Esophagus muscularis mucosa (tissue), 4 donors: ENCODE measurements around the gene TEX38. TPM values are rescaled to one million over a fixed set of nuclear protein-coding genes. Genes with fewer than 3 reads are reported as not detected.

Source experiments
- DNase-seq: peaks from one replicate; pipeline ENCODE4 v3.0.0-alpha.2; 2017; ENCODE audit errors: extremely low spot score
- H3K27ac ChIP-seq, 4 donors: fragments of 200-600 bp; sonication (generic); replicated peaks in 1 of 4; 1 replicate in 3 of 4; 2 replicates in 1 of 4; pipeline ENCODE4 v1.5.1; 2016 to 2019; ENCODE audit warnings: mild to moderate bottlenecking in 1 of 4
- H3K27me3 ChIP-seq, 4 donors: fragments of 200-600 bp; sonication (generic); one replicate each; pipeline versions ENCODE4 v1.5.1 to v1.6.0; 2016 to 2019
- H3K36me3 ChIP-seq, 4 donors: fragments of 200-600 bp; sonication (generic); one replicate each; pipeline ENCODE4 v1.5.1; 2016 to 2019
- H3K4me1 ChIP-seq, 4 donors: fragments of 200-600 bp; sonication (generic); one replicate each; pipeline ENCODE4 v1.5.1; 2016 to 2019
- H3K4me3 ChIP-seq, 4 donors: fragments of 200-600 bp; sonication (generic); 1 replicate in 2 of 4; 2 replicates in 2 of 4; pipeline ENCODE4 v1.5.1; 2016 to 2019; ENCODE audit warnings: mild to moderate bottlenecking in 4 of 4, moderate library complexity in 1 of 4
- H3K9me3 ChIP-seq, 4 donors: fragments of 200-600 bp; sonication (generic); 1 replicate in 3 of 4; 2 replicates in 1 of 4; pipeline ENCODE4 v1.5.1; 2016 to 2019
- EP300 ChIP-seq: sonication (generic); formaldehyde crosslinking; IDR thresholded peaks from one replicate; pipeline ENCODE4 v1.6.1; 2017; ENCODE audit warnings: antibody characterized with exemption
- POLR2A ChIP-seq: fragments of 450-650 bp; IDR thresholded peaks from one replicate; pipeline ENCODE4 v1.6.1; 2017; ENCODE audit warnings: antibody characterized with exemption, moderate library complexity, mild to moderate bottlenecking, low read depth
- POLR2AphosphoS5 ChIP-seq, 2 donors: sonication (generic); formaldehyde crosslinking; IDR thresholded peaks; one replicate each; pipeline ENCODE4 v1.6.1; 2017; ENCODE audit warnings: antibody characterized with exemption in 2 of 2
- WGBS: methylation state at CpG from one replicate; pipeline ENCODE4 v1.1.5; 2018; 5-methylcytosine and 5-hydroxymethylcytosine counted together
- intact Hi-C: fragments of 100-400 bp; cut with DNase I; formaldehyde crosslinking; loops from one replicate; pipeline ENCODE4 v1.15.1; 2023
- total RNA-seq, 4 donors: library from RNA; depleted of rRNA; stranded (reverse); fragments of >200 nt; gene quantifications; one replicate each; pipeline versions ENCODE4 v1.1.0 to v1.2.1, GENCODE V29; 2016
- TF ChIP-seq, protein P1 (sequence below), 3 experiments: fragments of 200-600 bp in 2 of 3; fragments of 450-650 bp in 1 of 3; sonication (generic) in 2 of 3; IDR thresholded peaks; one replicate each; pipeline ENCODE4 v1.5.1; 2017 to 2019; ENCODE audit warnings: antibody characterized with exemption in 3 of 3, mild to moderate bottlenecking in 2 of 3, moderate library complexity in 1 of 3

TEX38 gene
- total RNA-seq = not detected

DNA sequence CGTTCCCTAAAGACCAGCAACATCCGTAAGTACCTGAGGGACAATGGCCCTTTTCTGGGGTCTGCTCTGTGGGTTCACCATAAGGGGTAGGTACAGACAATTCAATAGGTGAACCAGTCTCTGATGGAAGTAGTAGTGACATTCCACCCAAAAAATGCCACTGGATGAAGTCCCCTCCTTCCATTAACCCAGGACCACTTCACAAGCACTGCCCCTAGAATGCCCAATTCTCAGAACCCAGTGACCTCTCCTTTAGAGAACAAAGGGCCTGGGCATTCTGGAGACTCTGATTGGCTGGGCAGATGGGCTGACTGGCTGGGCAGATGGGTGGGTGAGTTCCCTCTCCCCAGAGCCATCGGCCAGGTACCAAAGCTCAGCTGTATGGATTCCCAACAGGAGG lies at the start of gene TEX38:
TSS of gene TEX38 (plus strand) at position 301 of the 400 bp plus-strand sequence. CDS start at position 382, 81 bp downstream.
- no peak within 1 kb of the TSS for H3K27ac ChIP-seq
- no peak within 1 kb of the TSS for H3K4me3 ChIP-seq
- intact Hi-C loops = no loop called here
- no peaks in the 10 kb centered on the region for H3K27me3 ChIP-seq
- H3K4me1 ChIP-seq = peaks cover 8 to 20% (median 17%) of the 10 kb centered on the region in 4 donors
- peaks cover 8 to 37% (median 22%) of the 10 kb centered on the region in 4 donors for H3K36me3 ChIP-seq
- no peaks in the 10 kb centered on the region for H3K9me3 ChIP-seq
- TF ChIP-seq POLR2A = no peak
- TF ChIP-seq EP300 = no peak
- TF ChIP-seq, protein P1, sequence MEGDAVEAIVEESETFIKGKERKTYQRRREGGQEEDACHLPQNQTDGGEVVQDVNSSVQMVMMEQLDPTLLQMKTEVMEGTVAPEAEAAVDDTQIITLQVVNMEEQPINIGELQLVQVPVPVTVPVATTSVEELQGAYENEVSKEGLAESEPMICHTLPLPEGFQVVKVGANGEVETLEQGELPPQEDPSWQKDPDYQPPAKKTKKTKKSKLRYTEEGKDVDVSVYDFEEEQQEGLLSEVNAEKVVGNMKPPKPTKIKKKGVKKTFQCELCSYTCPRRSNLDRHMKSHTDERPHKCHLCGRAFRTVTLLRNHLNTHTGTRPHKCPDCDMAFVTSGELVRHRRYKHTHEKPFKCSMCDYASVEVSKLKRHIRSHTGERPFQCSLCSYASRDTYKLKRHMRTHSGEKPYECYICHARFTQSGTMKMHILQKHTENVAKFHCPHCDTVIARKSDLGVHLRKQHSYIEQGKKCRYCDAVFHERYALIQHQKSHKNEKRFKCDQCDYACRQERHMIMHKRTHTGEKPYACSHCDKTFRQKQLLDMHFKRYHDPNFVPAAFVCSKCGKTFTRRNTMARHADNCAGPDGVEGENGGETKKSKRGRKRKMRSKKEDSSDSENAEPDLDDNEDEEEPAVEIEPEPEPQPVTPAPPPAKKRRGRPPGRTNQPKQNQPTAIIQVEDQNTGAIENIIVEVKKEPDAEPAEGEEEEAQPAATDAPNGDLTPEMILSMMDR (IDR thresholded peaks at IDR 0.05) = no peak
- TF ChIP-seq POLR2AphosphoS5 (IDR thresholded peaks at IDR 0.05) = no peak
- WGBS = 97% methylated on average over 2 of the region's 3 CpGs
- DNase-seq = no peak

DNA sequence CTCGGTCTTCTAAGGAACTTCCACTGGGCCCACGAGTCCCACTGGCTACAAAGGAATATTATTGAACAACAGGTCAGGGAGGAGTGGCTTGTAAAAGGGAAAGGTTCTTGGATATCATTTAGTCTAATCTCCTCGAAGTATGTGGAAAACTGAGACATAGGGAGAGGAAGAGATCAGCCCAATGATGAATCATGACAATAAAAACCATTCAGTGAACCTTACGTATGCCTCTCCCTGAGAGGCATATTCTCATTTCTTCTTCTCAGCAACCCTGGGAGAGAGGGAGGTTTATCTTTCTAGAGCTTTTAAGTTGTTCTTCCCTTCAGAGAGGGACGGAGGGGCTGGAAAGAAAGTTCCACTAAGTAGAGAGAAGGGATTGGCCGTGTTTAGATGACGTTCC lies 49.7 kb upstream of the TEX38 start:
- Histone ChIP-seq H3K27me3 (no peaks in the 10 kb centered on the region), H3K9me3 (no peaks in the 10 kb centered on the region), H3K36me3 (no peaks in the 10 kb centered on the region), H3K4me1 (peaks cover 9 to 26% (median 16%) of the 10 kb centered on the region in 4 donors), H3K27ac (no peak overlapping the region), H3K4me3 (no peak overlapping the region)
- intact Hi-C loops = loop anchor here (2.0 kb wide), 1 partner anchor 103 kb away; no protein-coding TSS in a partner anchor
- WGBS = 66% methylated on average over 7 of the region's 7 CpGs
- no peak for DNase-seq
- TF ChIP-seq EP300 = no peak
- TF ChIP-seq POLR2AphosphoS5 (IDR thresholded peaks at IDR 0.05) = no peak
- TF ChIP-seq, protein P1 (IDR thresholded peaks at IDR 0.05) = no peak
- no peak for TF ChIP-seq POLR2A

DNA sequence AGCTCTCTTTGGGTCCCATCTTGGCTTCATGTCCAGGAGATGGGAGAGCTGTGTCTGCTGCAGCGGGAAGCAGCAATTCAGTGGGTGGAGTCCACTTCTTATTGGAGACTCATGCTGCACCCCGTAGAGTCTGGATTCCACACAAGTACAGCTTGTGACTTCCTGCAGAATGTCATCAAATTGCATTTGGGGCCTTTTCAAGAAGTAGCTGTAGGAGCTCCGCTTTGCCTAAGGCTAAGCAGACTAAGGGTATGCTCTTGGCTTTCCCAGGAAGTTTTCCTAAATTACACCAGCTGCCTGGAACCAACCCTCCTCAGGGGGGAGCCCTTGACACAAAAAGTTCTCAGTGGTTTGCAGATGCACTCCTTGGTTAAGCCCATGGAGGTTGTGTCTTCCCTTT lies 49.3 kb upstream of the TEX38 start:
- no peak for DNase-seq
- Histone ChIP-seq H3K4me1 (peaks cover 6 to 22% (median 12%) of the 10 kb centered on the region in 4 donors), H3K4me3 (no peak overlapping the region), H3K27ac (no peak overlapping the region), H3K27me3 (no peaks in the 10 kb centered on the region), H3K36me3 (no peaks in the 10 kb centered on the region), H3K9me3 (no peaks in the 10 kb centered on the region)
- intact Hi-C loops = loop anchor here (2.0 kb wide), 1 partner anchor 102 kb away; no protein-coding TSS in a partner anchor
- 45% methylated on average over 2 of the region's 3 CpGs for WGBS
- TF ChIP-seq POLR2A = no peak
- TF ChIP-seq, protein P1 (IDR thresholded peaks at IDR 0.05) = peak; percentile 46 to 69 (median 63)

GRCh38 chr1:46623743-46624644 lies 47.7 kb upstream of the TEX38 start:
- Histone ChIP-seq H3K4me3 (no peak overlapping the region), H3K4me1 (peaks cover 3 to 18% (median 10%) of the 10 kb centered on the region in 4 donors), H3K27me3 (no peaks in the 10 kb centered on the region), H3K27ac (no peak overlapping the region), H3K36me3 (no peaks in the 10 kb centered on the region), H3K9me3 (no peaks in the 10 kb centered on the region)
- no peak for TF ChIP-seq EP300
- TF ChIP-seq POLR2A = no peak
- TF ChIP-seq, protein P1 (IDR thresholded peaks at IDR 0.05) = no peak
- TF ChIP-seq POLR2AphosphoS5 (IDR thresholded peaks at IDR 0.05) = no peak
- intact Hi-C loops = loop anchor here (2.0 kb wide), 1 partner anchor 101 kb away; no protein-coding TSS in a partner anchor
- no peak for DNase-seq
- 61% methylated on average over 4 of the region's 4 CpGs for WGBS
